Ishikawa (cell line): Measurements from ENCODE around the gene C2orf66.

Experiments used
- CEBPB ChIP-seq: IDR thresholded peaks from 2 replicates; pipeline ENCODE4 v1.6.1; 2012
- CREB1 ChIP-seq: IDR thresholded peaks from 2 replicates; pipeline ENCODE4 v1.6.1; 2012; ENCODE audit warnings: low read depth
- EGR1 ChIP-seq: IDR thresholded peaks from 2 replicates; pipeline ENCODE4 v1.6.1; 2012
- FOXM1 ChIP-seq: IDR thresholded peaks from 2 replicates; pipeline ENCODE4 v1.6.1; 2012; ENCODE audit warnings: low read depth, borderline replicate concordance
- MAX ChIP-seq: IDR thresholded peaks from 2 replicates; pipeline ENCODE4 v1.6.1; 2012
- NFIC ChIP-seq: IDR thresholded peaks from 2 replicates; pipeline ENCODE4 v1.6.1; 2012
- RAD21 ChIP-seq: IDR thresholded peaks from 2 replicates; pipeline ENCODE4 v1.6.1; 2012; ENCODE audit warnings: low read depth
- REST ChIP-seq: IDR thresholded peaks from 2 replicates; pipeline ENCODE4 v1.6.1; 2012; ENCODE audit warnings: low read depth, mild to moderate bottlenecking
- TCF12 ChIP-seq: IDR thresholded peaks from 2 replicates; pipeline ENCODE4 v1.6.1; 2012; ENCODE audit warnings: low read depth
- TEAD4 ChIP-seq: IDR thresholded peaks from 2 replicates; pipeline ENCODE4 v1.6.1; 2012
- USF1 ChIP-seq: IDR thresholded peaks from 2 replicates; pipeline ENCODE4 v1.6.1; 2012
- YY1 ChIP-seq: IDR thresholded peaks from 2 replicates; pipeline ENCODE4 v1.6.1; 2012; ENCODE audit warnings: low read depth
- ZBTB7A ChIP-seq: IDR thresholded peaks from 2 replicates; pipeline ENCODE4 v1.6.1; 2012; ENCODE audit warnings: low read depth

C2orf66 gene

GRCh38 chr2:196823750-196824522 lies 14.8 kb upstream of the C2orf66 start:
- TF ChIP-seq REST (no peak), CEBPB (no peak), ZBTB7A (no peak), TCF12 (no peak), YY1 (no peak), USF1 (no peak)

- no peak for TF ChIP-seq CREB1
- TF ChIP-seq FOXM1 = no peak
- TF ChIP-seq CEBPB = no peak
- TF ChIP-seq EGR1 = no peak
- no peak for TF ChIP-seq ZBTB7A
- TF ChIP-seq RAD21 = no peak
Observed at GRCh38 chr2:196821195-196821594, 12.0 kb upstream of the C2orf66 start.

GRCh38 chr2:196808083-196808665 lies 981 bp downstream of the C2orf66 start:
- TF ChIP-seq USF1 (no peak), REST (no peak), EGR1 (no peak), NFIC (no peak), YY1 (no peak), MAX (no peak)

- TF ChIP-seq RAD21 = no peak
- no peak for TF ChIP-seq CREB1
- no peak for TF ChIP-seq FOXM1
- no peak for TF ChIP-seq USF1
- no peak for TF ChIP-seq MAX
- no peak for TF ChIP-seq TCF12
- no peak for TF ChIP-seq CEBPB
Observed at GRCh38 chr2:196804381-196804780, 4.8 kb downstream of the C2orf66 start.

- TF ChIP-seq REST = no peak
- no peak for TF ChIP-seq MAX
- TF ChIP-seq YY1 = no peak
- no peak for TF ChIP-seq USF1
- TF ChIP-seq RAD21 = no peak
- no peak for TF ChIP-seq TEAD4
- TF ChIP-seq ZBTB7A = no peak
Observed at GRCh38 chr2:196802401-196802800, 6.8 kb downstream of the C2orf66 start.
